Stomach smooth muscle (tissue), 2 donors: Measurements from ENCODE around the gene DNAJC15.

Experiments
- H3K27ac ChIP-seq: one replicate; pipeline ENCODE4 v1.7.0; 2013; ENCODE audit warnings: mild to moderate bottlenecking, low read length, inconsistent platforms
- H3K27me3 ChIP-seq, 2 donors: one replicate each; pipeline ENCODE4 v1.7.0; 2013; ENCODE audit warnings: low read length in 2 of 2; ENCODE audit not compliant: insufficient read depth in 2 of 2, control insufficient read depth in 1 of 2
- H3K36me3 ChIP-seq, 2 donors: one replicate each; pipeline ENCODE4 v1.7.0; 2013; ENCODE audit warnings: low read length in 2 of 2; ENCODE audit not compliant: control insufficient read depth in 2 of 2, insufficient read depth in 2 of 2
- H3K4me1 ChIP-seq: one replicate; pipeline ENCODE4 v1.7.0; 2013; ENCODE audit warnings: low read length; ENCODE audit not compliant: control insufficient read depth, insufficient read depth
- H3K4me3 ChIP-seq, 2 donors: one replicate each; pipeline ENCODE4 v1.7.0; 2013; ENCODE audit warnings: low read length in 2 of 2
- H3K9ac ChIP-seq, 2 donors: one replicate each; pipeline ENCODE4 v1.7.0; 2013; ENCODE audit warnings: low read length in 2 of 2, mild to moderate bottlenecking in 1 of 2
- H3K9me3 ChIP-seq, 2 donors: one replicate each; pipeline ENCODE4 v1.7.0; 2013; ENCODE audit warnings: low read length in 2 of 2; ENCODE audit not compliant: control insufficient read depth in 2 of 2
- donor health status: healthy.
- donor health status: Pancreatic carcinoma.

DNAJC15 gene

DNA sequence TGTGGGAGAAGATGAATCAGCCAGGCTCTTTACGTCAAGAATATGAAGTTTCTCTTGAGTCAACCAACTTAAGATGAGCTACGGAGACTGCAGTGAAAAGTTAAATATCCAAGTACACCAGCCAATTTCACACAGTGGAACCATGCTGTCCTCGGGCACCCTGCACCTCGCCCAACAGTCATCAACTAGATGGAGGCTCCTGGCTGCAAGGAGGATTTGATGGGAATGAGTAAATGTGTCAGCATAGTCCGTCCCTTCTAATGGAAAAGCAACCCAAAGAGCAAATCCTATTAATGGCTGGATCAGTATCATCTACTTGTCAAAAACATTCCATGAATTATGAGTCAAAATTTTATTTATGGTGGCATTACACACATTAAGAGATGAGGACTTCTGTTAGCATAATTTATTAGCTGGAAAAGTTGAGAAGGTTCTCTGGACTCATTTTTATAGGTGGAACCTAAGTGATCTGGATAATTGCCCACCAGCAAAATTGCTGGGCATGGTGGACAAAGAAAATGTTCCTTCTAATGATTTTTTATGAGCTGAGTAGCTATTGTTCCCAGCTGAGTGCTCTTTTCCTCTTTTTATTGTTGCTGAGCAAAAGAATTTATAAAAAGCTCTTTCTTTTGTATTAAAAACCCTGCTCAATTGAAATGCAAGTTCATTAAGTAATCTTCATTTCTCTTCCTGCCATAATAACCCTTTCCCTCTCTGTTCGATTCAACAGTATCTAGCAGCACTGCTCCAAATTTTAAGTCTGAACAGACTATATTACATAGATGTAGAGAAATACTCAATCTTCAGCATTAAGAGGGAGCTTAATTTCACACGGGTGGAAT lies 88.4 kb downstream of the DNAJC15 start:
- Histone ChIP-seq H3K9me3 (no peaks in the 10 kb centered on the region), H3K27me3 (no peaks in the 10 kb centered on the region)

DNA sequence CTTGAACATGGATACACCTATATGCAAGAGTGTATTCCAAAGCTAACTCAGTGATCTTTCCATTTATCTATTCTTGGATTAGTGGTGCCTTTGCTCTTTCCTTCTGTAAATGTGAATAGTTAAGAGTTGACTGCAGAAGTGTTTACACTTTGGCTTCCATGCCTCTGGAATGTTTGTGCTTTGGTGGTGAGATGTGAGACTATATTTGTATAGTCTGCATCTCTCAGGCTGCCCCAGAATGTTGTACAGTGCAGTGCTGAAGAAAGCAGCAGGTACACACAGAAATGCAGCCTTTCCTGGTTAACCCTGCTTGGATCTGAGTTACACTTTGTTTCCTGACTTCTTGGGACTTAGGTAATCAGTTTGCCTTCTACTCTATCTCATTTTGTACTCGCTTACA lies 90.2 kb downstream of the DNAJC15 start:
- H3K4me3 ChIP-seq = peak overlapping the region in 1 of 2 donors; percentile 23
- H3K9me3 ChIP-seq = no peaks in the 10 kb centered on the region
- H3K27ac ChIP-seq = no peak overlapping the region
- peaks cover 9% of the 10 kb centered on the region for H3K4me1 ChIP-seq
- no peak overlapping the region for H3K9ac ChIP-seq
- H3K27me3 ChIP-seq = no peaks in the 10 kb centered on the region
- H3K36me3 ChIP-seq = no peaks in the 10 kb centered on the region

More for the DNA sequence above, 88.4 kb downstream of the DNAJC15 start:
- Histone ChIP-seq H3K4me1 (peaks cover 9% of the 10 kb centered on the region), H3K36me3 (no peaks in the 10 kb centered on the region), H3K27ac (no peak overlapping the region), H3K4me3 (no peak overlapping the region), H3K9ac (no peak overlapping the region)

DNA sequence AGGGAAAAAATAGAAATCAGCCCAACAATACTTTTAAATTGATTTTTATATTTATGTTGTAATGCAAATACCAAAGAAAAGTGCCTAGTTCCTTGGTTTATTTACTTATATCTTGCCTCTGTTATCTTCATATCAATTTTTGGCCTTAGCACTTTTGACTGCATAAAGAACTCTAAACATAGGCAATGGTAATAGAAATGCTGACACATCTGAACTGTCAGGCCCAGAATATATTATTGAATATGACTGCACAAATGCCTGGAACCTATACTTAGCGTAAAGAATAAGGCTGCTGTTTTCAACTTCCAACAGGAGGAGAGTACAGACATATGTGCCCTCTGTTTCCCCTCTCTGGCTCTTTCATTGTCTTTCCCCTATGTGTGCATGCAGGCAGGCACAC lies 91.1 kb downstream of the DNAJC15 start:
- Histone ChIP-seq H3K27me3 (no peaks in the 10 kb centered on the region), H3K27ac (no peak overlapping the region), H3K4me3 (no peak overlapping the region), H3K9ac (no peak overlapping the region), H3K36me3 (no peaks in the 10 kb centered on the region), H3K9me3 (no peaks in the 10 kb centered on the region), H3K4me1 (peaks cover 11% of the 10 kb centered on the region)

DNA sequence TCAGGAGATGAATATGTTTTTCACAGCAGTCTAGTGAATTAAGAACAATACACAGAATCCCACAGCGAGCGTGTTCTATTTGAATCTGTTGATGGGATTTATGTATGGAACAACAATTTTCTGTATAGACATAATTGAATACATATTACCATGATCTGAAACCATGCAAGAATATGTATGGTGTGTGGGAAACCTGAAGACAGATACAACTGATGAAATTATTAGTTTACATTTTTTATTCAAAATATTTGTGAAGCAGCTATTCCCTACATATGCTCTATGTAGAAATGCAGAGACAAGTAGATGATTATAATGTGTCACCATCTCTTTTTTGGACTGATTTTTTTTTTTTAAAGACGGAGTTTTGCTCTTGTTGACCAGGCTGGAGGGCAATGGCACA lies 91.8 kb downstream of the DNAJC15 start:
- no peak overlapping the region for H3K9ac ChIP-seq
- H3K27ac ChIP-seq = no peak overlapping the region
- H3K4me1 ChIP-seq = peaks cover 10% of the 10 kb centered on the region
- no peaks in the 10 kb centered on the region for H3K27me3 ChIP-seq
- no peaks in the 10 kb centered on the region for H3K36me3 ChIP-seq
- H3K4me3 ChIP-seq = no peak overlapping the region
- no peaks in the 10 kb centered on the region for H3K9me3 ChIP-seq

DNA sequence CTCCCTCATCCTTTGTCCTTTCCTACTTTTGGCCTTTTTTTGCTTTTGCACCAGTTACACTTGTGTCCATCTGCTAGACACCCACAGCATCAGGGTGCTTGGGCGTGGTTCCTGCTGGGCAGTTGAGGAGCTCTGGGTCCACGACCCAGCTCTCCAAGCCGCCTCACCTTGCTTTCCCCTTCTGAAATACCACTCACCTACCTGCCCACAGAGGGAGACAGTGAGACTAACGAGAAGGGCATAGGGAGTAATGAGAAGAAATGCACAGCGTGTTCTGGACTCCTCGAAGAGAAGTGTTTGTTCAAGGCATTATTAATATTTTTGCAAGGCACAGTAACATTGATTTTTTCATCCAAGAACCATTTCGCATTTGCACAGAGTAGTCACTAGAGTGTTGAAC lies 92.9 kb downstream of the DNAJC15 start:
- H3K36me3 ChIP-seq = no peaks in the 10 kb centered on the region

DNA sequence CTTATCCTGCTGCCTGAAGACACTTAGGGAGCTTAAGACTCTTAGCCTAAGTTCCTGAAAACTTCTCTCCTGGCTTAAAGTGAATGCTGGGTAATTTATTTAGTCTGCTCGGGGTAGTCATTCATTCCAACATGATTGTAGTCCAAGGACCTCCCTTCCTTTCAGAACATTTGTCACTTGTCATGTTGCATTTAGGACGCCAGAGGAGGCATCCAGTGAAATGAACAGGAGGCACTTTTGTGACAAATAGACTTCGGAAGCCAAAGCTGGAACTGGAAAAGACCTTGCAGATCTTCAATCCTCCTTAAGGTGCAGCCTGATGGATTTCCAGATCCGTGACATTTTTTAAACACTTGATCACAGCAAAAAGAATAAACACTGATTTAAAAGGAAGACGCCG lies 95.1 kb downstream of the DNAJC15 start:
- Histone ChIP-seq H3K36me3 (no peaks in the 10 kb centered on the region), H3K9ac (no peak overlapping the region)

More for the DNA sequence above, 92.9 kb downstream of the DNAJC15 start:
- Histone ChIP-seq H3K4me1 (peaks cover 6% of the 10 kb centered on the region), H3K9me3 (no peaks in the 10 kb centered on the region), H3K27ac (no peak overlapping the region), H3K4me3 (no peak overlapping the region), H3K9ac (no peak overlapping the region), H3K27me3 (no peaks in the 10 kb centered on the region)

DNA sequence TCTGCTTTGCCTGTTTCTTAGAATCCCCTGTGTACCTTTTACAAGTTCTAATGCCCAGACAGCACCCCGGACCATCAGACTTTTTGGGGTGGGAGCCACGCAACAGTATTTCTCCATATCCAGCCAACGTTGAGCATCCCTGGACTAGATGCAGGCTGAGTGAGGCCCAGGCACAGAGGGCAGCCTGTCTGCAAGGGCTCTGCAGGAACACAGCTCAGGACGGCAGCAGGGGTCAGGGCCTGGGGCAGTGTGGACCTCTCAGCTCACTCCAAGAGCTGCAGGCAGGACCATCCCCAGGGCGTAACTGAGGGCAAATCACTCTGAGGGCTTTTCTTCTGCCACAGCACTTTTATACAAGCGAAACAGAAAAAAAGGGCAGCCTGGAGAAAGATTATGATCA lies 95.8 kb downstream of the DNAJC15 start:
- Histone ChIP-seq H3K27me3 (no peaks in the 10 kb centered on the region), H3K27ac (no peak overlapping the region), H3K36me3 (no peaks in the 10 kb centered on the region), H3K4me1 (peaks cover 6% of the 10 kb centered on the region), H3K9me3 (no peaks in the 10 kb centered on the region), H3K4me3 (no peak overlapping the region), H3K9ac (no peak overlapping the region)

More for the DNA sequence above, 95.1 kb downstream of the DNAJC15 start:
- H3K27ac ChIP-seq = no peak overlapping the region
- H3K4me3 ChIP-seq = no peak overlapping the region
- no peaks in the 10 kb centered on the region for H3K9me3 ChIP-seq
- H3K4me1 ChIP-seq = peaks cover 6% of the 10 kb centered on the region
- H3K27me3 ChIP-seq = no peaks in the 10 kb centered on the region

DNA sequence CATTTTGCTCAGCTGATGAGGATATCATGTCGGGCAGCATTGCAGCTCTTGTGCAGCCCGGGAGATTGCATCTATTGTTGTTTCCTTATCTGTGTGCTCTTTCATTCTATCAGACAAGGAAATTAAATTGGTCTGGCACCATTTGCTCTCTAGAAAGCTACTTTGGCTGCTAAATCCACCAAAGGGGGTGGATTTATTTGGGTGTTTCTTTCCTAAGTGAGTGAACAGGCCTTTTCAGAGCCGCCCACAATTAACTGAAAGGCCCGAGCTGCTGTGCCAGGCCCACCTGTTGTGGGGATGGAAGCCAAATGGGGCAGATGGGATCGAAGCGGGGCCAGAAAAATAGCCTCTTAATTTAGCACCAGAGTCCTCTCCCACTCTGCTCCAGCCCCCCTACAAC lies 99.4 kb downstream of the DNAJC15 start:
- no peak overlapping the region for H3K9ac ChIP-seq
- no peak overlapping the region for H3K4me3 ChIP-seq
- no peaks in the 10 kb centered on the region for H3K9me3 ChIP-seq
- no peaks in the 10 kb centered on the region for H3K36me3 ChIP-seq
- no peaks in the 10 kb centered on the region for H3K27me3 ChIP-seq
- H3K27ac ChIP-seq = no peak overlapping the region
- H3K4me1 ChIP-seq = peaks cover 8% of the 10 kb centered on the region

DNA sequence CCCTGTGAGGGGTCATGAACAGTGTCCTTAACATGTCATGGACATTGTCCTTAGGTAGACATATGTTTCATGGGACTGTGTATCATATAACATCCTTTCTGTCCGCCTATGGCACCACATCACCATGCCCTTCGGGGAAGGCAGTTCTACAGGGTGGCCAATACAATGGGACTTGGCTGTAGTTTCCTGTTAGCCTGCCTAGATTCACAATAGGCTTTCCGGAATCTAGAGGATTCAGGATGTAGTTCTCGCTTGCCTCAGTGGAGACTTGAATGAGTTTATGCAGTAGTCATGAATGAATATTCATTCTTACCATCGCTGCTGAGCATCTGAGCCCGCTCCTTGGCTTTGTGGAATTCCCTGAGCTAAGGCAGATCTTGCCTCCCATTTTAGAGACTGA lies 100.5 kb downstream of the DNAJC15 start:
- no peak overlapping the region for H3K9ac ChIP-seq
- H3K4me3 ChIP-seq = no peak overlapping the region
- no peaks in the 10 kb centered on the region for H3K27me3 ChIP-seq
- H3K9me3 ChIP-seq = no peaks in the 10 kb centered on the region
- H3K27ac ChIP-seq = no peak overlapping the region
- peaks cover 13% of the 10 kb centered on the region for H3K4me1 ChIP-seq
- no peaks in the 10 kb centered on the region for H3K36me3 ChIP-seq

DNA sequence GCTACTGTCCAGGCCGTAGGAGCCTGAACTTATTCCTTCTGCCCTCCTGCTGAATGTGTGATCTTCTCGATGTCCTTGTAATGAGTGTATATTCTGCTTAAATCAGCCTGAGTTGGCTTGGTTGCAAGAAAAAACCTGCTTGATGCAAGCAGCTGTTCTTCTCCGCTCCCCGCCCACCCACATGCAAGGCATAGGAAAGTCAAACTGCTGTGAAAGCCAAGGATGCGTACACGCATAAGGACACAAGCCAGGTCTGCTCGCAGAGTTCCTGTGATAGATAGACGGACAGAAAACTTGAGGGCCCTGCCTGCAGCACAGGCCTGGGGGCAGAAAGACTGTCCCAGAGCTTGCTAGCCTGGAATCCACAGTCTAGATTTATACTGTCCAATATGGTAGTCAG lies 101.1 kb downstream of the DNAJC15 start:
- peaks cover 11% of the 10 kb centered on the region for H3K4me1 ChIP-seq
- H3K27me3 ChIP-seq = no peaks in the 10 kb centered on the region
- H3K4me3 ChIP-seq = no peak overlapping the region
- H3K36me3 ChIP-seq = no peaks in the 10 kb centered on the region
- no peak overlapping the region for H3K9ac ChIP-seq
- H3K9me3 ChIP-seq = no peaks in the 10 kb centered on the region
- no peak overlapping the region for H3K27ac ChIP-seq

DNA sequence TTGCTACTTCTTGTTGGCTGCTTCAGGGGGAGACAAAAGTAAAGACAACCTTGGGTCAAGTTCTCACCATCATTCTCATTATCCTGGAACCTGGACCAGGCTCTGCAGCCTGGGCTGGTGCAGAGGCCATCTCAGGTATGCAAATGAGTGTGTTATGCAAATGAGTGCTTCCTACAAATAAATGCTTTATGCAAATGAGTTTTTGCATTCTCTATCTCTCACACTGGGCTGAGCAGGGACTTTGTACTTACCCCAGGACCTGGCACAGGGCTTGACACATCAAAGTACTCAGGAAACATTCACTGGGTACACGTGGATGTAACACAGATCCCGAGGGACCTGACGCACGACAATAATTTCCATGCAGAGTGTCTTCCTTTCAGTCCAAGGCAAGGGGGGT lies 103.0 kb downstream of the DNAJC15 start:
- Histone ChIP-seq H3K27me3 (no peaks in the 10 kb centered on the region), H3K9me3 (no peaks in the 10 kb centered on the region), H3K9ac (no peak overlapping the region), H3K27ac (no peak overlapping the region), H3K36me3 (no peaks in the 10 kb centered on the region), H3K4me1 (peaks cover 18% of the 10 kb centered on the region), H3K4me3 (no peak overlapping the region)
